DOHH2 (cell line): ENCODE measurements around the gene ANKRD55.

Experiments
- H3F3A ChIP-seq: fragments of 200-600 bp; sonication (generic), shearing (Covaris generic); 2 replicates; pipeline ENCODE4 v1.6.0; 2016; ENCODE audit warnings: antibody characterized with exemption, mild to moderate bottlenecking; ENCODE audit not compliant: control insufficient read depth, insufficient read depth
- H3K27ac ChIP-seq: fragments of 200-600 bp; sonication (generic); 2 replicates; pipeline ENCODE4 v1.5.1; 2014; ENCODE audit warnings: low read depth, mild to moderate bottlenecking, low read length, moderate library complexity
- H3K27me3 ChIP-seq: fragments of 200-600 bp; sonication (generic); 2 replicates; pipeline ENCODE4 v1.6.1; 2014; ENCODE audit warnings: mild to moderate bottlenecking, low read length, mixed read lengths; ENCODE audit not compliant: control insufficient read depth
- H3K36me3 ChIP-seq: fragments of 200-600 bp; sonication (generic); 2 replicates; pipeline ENCODE4 v1.6.1; 2014; ENCODE audit warnings: mild to moderate bottlenecking, low read length, moderate library complexity, mixed read lengths; ENCODE audit not compliant: control insufficient read depth
- H3K4me1 ChIP-seq: fragments of 200-600 bp; sonication (generic); 2 replicates; pipeline ENCODE4 v1.6.1; 2014; ENCODE audit warnings: mild to moderate bottlenecking, low read length, mixed read lengths; ENCODE audit not compliant: control insufficient read depth
- H3K4me2 ChIP-seq: fragments of 200-600 bp; sonication (generic); 2 replicates; pipeline ENCODE4 v1.6.0; 2014; ENCODE audit warnings: mild to moderate bottlenecking, low read length, moderate library complexity
- H3K4me3 ChIP-seq: fragments of 200-600 bp; sonication (generic); 2 replicates; pipeline ENCODE4 v1.5.1; 2014; ENCODE audit warnings: mild to moderate bottlenecking, low read length, mixed read lengths
- H3K79me2 ChIP-seq: fragments of 200-600 bp; sonication (generic); 2 replicates; pipeline ENCODE4 v1.6.1; 2014; ENCODE audit warnings: mild to moderate bottlenecking, low read length, mixed read lengths; ENCODE audit not compliant: control insufficient read depth
- H3K9me2 ChIP-seq: fragments of 200-600 bp; sonication (generic); replicated peaks from 2 replicates; pipeline ENCODE4 v1.6.1; 2014; ENCODE audit warnings: mild to moderate bottlenecking, low read length, mixed read lengths; ENCODE audit not compliant: control insufficient read depth
- H3K9me3 ChIP-seq: fragments of 200-600 bp; sonication (generic); 2 replicates; pipeline ENCODE4 v1.6.1; 2014; ENCODE audit warnings: antibody characterized with exemption, low read length, mixed read lengths; ENCODE audit not compliant: control insufficient read depth, insufficient read depth
- H4K20me1 ChIP-seq: fragments of 200-600 bp; sonication (generic); 2 replicates; pipeline ENCODE4 v1.6.0; 2014; ENCODE audit warnings: low read depth, mild to moderate bottlenecking, antibody characterized with exemption, low read length, moderate library complexity; ENCODE audit not compliant: control insufficient read depth, insufficient read depth
- CTCF ChIP-seq: fragments of 200-600 bp; sonication (generic); IDR thresholded peaks from one replicate; pipeline ENCODE4 v1.5.1; 2014; ENCODE audit warnings: antibody characterized with exemption, mild to moderate bottlenecking, low read depth, low read length; ENCODE audit not compliant: poor library complexity, severe bottlenecking
- EZH2phosphoT487 ChIP-seq: fragments of 200-600 bp; sonication (generic); IDR thresholded peaks from 2 replicates; pipeline ENCODE4 v1.6.1; 2017; ENCODE audit warnings: borderline replicate concordance, mild to moderate bottlenecking, antibody characterized with exemption, low read length, moderate library complexity, mixed read lengths

Gene ANKRD55

GRCh38 chr5:56091664-56092063 is 141.5 kb downstream of the ANKRD55 start:
- Histone ChIP-seq H3F3A (no peaks in the 10 kb centered on the region), H4K20me1 (no peaks in the 10 kb centered on the region), H3K9me3 (no peaks in the 10 kb centered on the region), H3K27me3 (no peaks in the 10 kb centered on the region), H3K9me2 (no peaks in the 10 kb centered on the region), H3K27ac (no peak overlapping the region), H3K4me1 (no peaks in the 10 kb centered on the region), H3K79me2 (no peaks in the 10 kb centered on the region), H3K4me3 (no peak overlapping the region), H3K4me2 (no peak overlapping the region), H3K36me3 (no peaks in the 10 kb centered on the region)
- TF ChIP-seq CTCF (no peak), EZH2phosphoT487 (no peak)

- Histone ChIP-seq H3K4me3 (no peak overlapping the region), H3K4me2 (no peak overlapping the region), H3K9me2 (no peaks in the 10 kb centered on the region), H3K27ac (no peak overlapping the region), H3F3A (no peaks in the 10 kb centered on the region), H3K27me3 (no peaks in the 10 kb centered on the region), H3K9me3 (no peaks in the 10 kb centered on the region), H3K79me2 (no peaks in the 10 kb centered on the region), H4K20me1 (no peaks in the 10 kb centered on the region), H3K4me1 (no peaks in the 10 kb centered on the region), H3K36me3 (no peaks in the 10 kb centered on the region)
- no peak for TF ChIP-seq CTCF
- no peak for TF ChIP-seq EZH2phosphoT487
Observed at GRCh38 chr5:56090793-56091460, 142.2 kb downstream of the ANKRD55 start.

- H3K4me1 ChIP-seq = no peaks in the 10 kb centered on the region
- H3K27ac ChIP-seq = no peak overlapping the region
- H3K9me3 ChIP-seq = no peaks in the 10 kb centered on the region
- H3K9me2 ChIP-seq = no peaks in the 10 kb centered on the region
- no peak overlapping the region for H3K4me2 ChIP-seq
- no peak for TF ChIP-seq EZH2phosphoT487
- no peak for TF ChIP-seq CTCF
- no peaks in the 10 kb centered on the region for H3F3A ChIP-seq
- no peak overlapping the region for H3K4me3 ChIP-seq
- H3K27me3 ChIP-seq = no peaks in the 10 kb centered on the region
- H3K79me2 ChIP-seq = no peaks in the 10 kb centered on the region
- H3K36me3 ChIP-seq = no peaks in the 10 kb centered on the region
- no peaks in the 10 kb centered on the region for H4K20me1 ChIP-seq
Observed at GRCh38 chr5:56088967-56089829, 143.9 kb downstream of the ANKRD55 start.
